ENCODE results near the gene KISS1R.
A peak's percentile ranks its signal among the peaks of the same experiment; 100 is the strongest.

KISS1R gene

DNA sequence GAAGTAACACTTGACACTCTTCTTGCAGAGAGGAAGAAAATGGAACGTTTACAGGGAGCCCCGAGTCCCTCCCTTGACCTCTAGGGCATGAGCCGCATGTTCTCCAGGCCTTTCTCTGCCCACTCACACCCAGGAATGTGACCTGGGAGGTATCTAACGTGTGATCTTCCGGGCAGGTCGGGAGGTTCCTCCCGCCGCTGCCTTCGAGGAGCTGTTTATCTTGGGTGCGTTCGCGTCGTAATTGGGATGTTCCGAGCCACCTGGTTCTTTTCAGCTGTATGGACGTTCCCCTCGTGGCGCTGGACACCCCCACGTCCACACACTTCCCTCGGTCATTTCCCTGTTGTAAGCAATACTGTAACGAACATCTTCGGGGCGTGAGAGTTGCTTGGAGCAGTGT lies 22.3 kb downstream of the KISS1R start (continued):
- TF ChIP-seq, protein P1, sequence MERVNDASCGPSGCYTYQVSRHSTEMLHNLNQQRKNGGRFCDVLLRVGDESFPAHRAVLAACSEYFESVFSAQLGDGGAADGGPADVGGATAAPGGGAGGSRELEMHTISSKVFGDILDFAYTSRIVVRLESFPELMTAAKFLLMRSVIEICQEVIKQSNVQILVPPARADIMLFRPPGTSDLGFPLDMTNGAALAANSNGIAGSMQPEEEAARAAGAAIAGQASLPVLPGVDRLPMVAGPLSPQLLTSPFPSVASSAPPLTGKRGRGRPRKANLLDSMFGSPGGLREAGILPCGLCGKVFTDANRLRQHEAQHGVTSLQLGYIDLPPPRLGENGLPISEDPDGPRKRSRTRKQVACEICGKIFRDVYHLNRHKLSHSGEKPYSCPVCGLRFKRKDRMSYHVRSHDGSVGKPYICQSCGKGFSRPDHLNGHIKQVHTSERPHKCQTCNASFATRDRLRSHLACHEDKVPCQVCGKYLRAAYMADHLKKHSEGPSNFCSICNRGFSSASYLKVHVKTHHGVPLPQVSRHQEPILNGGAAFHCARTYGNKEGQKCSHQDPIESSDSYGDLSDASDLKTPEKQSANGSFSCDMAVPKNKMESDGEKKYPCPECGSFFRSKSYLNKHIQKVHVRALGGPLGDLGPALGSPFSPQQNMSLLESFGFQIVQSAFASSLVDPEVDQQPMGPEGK (CRISPR knock-in tag; IDR thresholded peaks at IDR 0.05; ENCODE audit: borderline replicate concordance) = no peak

DNA sequence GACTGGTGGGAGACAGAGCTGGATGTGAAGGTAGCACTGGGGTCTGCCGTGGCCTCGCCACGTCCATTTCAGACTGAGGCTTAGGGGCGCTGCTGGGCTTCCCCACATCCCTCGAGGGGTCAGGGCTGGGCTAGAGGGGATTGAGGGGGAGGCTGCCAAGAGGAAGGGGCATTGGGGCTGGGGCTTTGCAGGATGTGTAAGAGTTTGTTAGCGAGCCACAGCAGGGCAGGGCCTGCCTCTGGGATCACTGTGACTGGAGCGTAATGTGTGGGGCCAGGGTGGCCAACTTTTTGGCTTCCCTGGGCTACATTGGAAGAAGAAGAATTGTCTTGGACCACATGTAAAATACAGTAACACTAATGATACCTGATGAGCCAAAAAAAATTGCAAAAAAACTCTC lies 22.8 kb downstream of the KISS1R start:
- peak; percentile 100 for TF ChIP-seq ZFP3 (CRISPR knock-in tag; IDR thresholded peaks at IDR 0.05)
- TF ChIP-seq, protein P2, sequence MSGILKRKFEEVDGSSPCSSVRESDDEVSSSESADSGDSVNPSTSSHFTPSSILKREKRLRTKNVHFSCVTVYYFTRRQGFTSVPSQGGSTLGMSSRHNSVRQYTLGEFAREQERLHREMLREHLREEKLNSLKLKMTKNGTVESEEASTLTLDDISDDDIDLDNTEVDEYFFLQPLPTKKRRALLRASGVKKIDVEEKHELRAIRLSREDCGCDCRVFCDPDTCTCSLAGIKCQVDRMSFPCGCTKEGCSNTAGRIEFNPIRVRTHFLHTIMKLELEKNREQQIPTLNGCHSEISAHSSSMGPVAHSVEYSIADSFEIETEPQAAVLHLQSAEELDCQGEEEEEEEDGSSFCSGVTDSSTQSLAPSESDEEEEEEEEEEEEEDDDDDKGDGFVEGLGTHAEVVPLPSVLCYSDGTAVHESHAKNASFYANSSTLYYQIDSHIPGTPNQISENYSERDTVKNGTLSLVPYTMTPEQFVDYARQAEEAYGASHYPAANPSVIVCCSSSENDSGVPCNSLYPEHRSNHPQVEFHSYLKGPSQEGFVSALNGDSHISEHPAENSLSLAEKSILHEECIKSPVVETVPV (CRISPR knock-in tag; IDR thresholded peaks at IDR 0.05) = no peak
- ATAC-seq = no peak

DNA sequence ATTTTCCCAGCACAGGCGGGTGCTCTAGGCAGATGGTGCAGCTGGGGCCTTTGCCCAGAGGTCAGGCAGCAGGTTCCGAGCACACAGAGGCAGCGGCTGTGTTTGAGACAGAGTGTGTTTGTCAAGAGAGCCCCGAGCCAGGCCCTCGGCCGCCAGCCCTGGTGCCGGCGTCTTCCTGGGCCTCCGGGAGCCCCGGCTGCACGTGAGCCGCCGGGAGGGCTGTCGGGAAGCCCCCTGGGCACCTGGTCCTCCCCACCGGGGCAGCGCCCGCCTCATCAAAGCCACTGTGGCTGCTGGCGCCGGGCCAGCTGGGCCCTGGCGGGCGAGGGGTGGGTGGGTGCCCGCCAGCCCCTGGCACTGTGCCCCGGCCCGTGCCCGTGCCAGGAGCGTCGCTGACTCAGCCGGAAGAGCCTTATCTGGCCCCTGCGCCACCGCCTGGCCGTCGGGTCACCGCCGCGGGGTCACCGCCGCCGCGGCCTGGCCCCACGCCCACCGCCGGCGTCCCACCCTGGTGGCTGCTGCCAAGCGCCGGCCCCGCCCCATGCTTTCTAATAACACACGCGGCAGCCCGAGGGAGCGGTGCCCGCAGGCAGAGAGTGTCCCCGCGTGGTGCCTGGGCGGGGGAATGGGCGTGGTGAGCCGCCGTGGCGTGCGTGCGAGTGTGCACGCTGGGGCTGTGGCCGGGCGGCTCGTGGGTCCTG lies 23.6 kb downstream of the KISS1R start:
- TF ChIP-seq, protein P3, sequence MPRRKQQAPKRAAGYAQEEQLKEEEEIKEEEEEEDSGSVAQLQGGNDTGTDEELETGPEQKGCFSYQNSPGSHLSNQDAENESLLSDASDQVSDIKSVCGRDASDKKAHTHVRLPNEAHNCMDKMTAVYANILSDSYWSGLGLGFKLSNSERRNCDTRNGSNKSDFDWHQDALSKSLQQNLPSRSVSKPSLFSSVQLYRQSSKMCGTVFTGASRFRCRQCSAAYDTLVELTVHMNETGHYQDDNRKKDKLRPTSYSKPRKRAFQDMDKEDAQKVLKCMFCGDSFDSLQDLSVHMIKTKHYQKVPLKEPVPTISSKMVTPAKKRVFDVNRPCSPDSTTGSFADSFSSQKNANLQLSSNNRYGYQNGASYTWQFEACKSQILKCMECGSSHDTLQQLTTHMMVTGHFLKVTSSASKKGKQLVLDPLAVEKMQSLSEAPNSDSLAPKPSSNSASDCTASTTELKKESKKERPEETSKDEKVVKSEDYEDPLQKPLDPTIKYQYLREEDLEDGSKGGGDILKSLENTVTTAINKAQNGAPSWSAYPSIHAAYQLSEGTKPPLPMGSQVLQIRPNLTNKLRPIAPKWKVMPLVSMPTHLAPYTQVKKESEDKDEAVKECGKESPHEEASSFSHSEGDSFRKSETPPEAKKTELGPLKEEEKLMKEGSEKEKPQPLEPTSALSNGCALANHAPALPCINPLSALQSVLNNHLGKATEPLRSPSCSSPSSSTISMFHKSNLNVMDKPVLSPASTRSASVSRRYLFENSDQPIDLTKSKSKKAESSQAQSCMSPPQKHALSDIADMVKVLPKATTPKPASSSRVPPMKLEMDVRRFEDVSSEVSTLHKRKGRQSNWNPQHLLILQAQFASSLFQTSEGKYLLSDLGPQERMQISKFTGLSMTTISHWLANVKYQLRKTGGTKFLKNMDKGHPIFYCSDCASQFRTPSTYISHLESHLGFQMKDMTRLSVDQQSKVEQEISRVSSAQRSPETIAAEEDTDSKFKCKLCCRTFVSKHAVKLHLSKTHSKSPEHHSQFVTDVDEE (CRISPR knock-in tag; IDR thresholded peaks at IDR 0.05) = peak; percentile 49; the same call in 1 of the 2 replicates
- TF ChIP-seq, protein P1 (CRISPR knock-in tag; IDR thresholded peaks at IDR 0.05; ENCODE audit: borderline replicate concordance) = no peak
- ATAC-seq = peak; percentile 85

DNA sequence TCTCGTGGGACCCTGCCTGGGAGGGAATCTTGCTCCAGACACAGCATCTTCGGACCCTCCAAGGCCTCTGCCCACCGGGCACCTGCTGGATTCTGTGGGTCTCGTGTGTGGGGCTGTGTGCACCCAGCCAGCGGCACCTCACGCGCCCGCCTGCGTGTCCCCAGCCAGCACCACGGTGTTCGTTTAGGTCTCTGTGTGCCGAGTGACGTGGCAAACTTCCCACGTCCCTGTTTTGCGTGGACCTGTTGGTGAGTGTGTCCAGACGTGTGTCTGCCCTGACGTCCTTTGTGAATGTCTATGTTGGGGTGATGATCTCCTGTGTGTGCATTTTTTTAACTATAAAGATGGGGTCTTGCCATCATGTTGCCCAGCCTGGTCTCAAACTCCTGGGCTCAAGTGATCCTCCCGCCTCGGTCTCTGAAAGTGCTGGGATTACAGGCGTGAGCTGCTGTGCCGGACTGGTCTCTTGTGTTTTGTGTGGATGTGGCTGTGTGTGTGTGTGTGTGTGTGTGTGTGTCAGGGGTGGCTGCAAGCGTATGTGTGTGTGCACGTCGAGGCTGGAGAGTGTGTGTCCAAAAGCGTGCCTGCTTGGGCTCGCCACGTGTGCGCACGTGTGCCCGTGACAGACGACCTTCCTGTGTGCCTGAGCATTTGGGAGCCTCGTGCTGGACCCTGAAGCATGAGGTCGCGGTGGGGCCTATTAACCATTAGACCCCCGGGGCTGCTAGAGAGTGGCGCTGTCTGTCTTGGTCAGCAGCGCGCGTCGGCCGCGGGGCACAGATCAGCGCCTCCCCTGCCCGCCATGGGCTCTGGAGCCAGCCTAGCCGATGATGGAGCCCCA lies 24.4 kb downstream of the KISS1R start:
- no peak for ATAC-seq
- TF ChIP-seq SNAI2 (CRISPR knock-in tag; IDR thresholded peaks at IDR 0.05) (no peak), BACH2 (CRISPR knock-in tag; IDR thresholded peaks at IDR 0.05; ENCODE audit: borderline replicate concordance) (no peak), ARNTL (CRISPR knock-in tag; IDR thresholded peaks at IDR 0.05; ENCODE audit: borderline replicate concordance, low read depth) (no peak), RARB (CRISPR knock-in tag; IDR thresholded peaks at IDR 0.05) (no peak), ISL1 (CRISPR knock-in tag; IDR thresholded peaks at IDR 0.05) (no peak), PPARA (CRISPR knock-in tag; IDR thresholded peaks at IDR 0.05; ENCODE audit: borderline replicate concordance) (no peak), ZC3H10 (CRISPR knock-in tag; IDR thresholded peaks at IDR 0.05) (no peak), OSR1 (CRISPR knock-in tag; IDR thresholded peaks at IDR 0.05) (no peak)
- TF ChIP-seq, protein P3 (CRISPR knock-in tag; IDR thresholded peaks at IDR 0.05) = no peak
- TF ChIP-seq, protein P2 (CRISPR knock-in tag; IDR thresholded peaks at IDR 0.05) = no peak
- TF ChIP-seq, protein P4, sequence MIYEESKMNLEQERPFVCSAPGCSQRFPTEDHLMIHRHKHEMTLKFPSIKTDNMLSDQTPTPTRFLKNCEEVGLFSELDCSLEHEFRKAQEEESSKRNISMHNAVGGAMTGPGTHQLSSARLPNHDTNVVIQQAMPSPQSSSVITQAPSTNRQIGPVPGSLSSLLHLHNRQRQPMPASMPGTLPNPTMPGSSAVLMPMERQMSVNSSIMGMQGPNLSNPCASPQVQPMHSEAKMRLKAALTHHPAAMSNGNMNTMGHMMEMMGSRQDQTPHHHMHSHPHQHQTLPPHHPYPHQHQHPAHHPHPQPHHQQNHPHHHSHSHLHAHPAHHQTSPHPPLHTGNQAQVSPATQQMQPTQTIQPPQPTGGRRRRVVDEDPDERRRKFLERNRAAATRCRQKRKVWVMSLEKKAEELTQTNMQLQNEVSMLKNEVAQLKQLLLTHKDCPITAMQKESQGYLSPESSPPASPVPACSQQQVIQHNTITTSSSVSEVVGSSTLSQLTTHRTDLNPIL (CRISPR knock-in tag; IDR thresholded peaks at IDR 0.05; ENCODE audit: low read depth) = no peak

All from SK-N-SH treated with all-trans-retinoic acid at 6 μM for 48 hours (cell line).